Adrenal gland (tissue), 12 donors: Measurements from ENCODE around the gene DLGAP1. TPM values are rescaled to one million over a fixed set of nuclear protein-coding genes. Genes with fewer than 3 reads are reported as not detected.

ENCODE experiments used
- DNase-seq, 7 donors: peaks; one replicate each; pipeline ENCODE4 v3.0.0-alpha.2; 2019 to 2020
- H3K27ac ChIP-seq, 5 donors: fragments of 200-600 bp; sonication (generic) in 4 of 5; 1 replicate in 3 of 5; 2 replicates in 2 of 5; pipeline versions ENCODE4 v1.5.1 to v1.8.0; 2016 to 2020; ENCODE audit warnings: mild to moderate bottlenecking in 1 of 5
- H3K27me3 ChIP-seq: fragments of 200-600 bp; 2 replicates; pipeline ENCODE4 v1.8.0; 2021
- H3K36me3 ChIP-seq, 2 donors: fragments of 200-600 bp; replicated peaks in 1 of 2; 1 replicate in 1 of 2; 2 replicates in 1 of 2; pipeline versions ENCODE4 v1.5.1 to v1.8.0; 2018 to 2022
- H3K4me1 ChIP-seq, 2 donors: fragments of 200-600 bp; replicated peaks in 1 of 2; 1 replicate in 1 of 2; 2 replicates in 1 of 2; pipeline versions ENCODE4 v1.5.1 to v1.8.0; 2018 to 2021
- H3K4me3 ChIP-seq, 4 donors: fragments of 200-600 bp; sonication (generic) in 3 of 4; one replicate each; pipeline ENCODE4 v1.5.1; 2016 to 2018
- H3K9me3 ChIP-seq, 3 donors: fragments of 200-600 bp; sonication (generic) in 1 of 3; replicated peaks in 1 of 3; 1 replicate in 2 of 3; 2 replicates in 1 of 3; pipeline versions ENCODE4 v1.5.1 to v1.8.0; 2016 to 2021
- POLR2A ChIP-seq, 2 donors: fragments of 450-650 bp; IDR thresholded peaks; one replicate each; pipeline ENCODE4 v1.6.1; 2017; ENCODE audit warnings: antibody characterized with exemption in 2 of 2, mild to moderate bottlenecking in 2 of 2, moderate library complexity in 1 of 2
- WGBS, 4 donors: extraction: QIAGEN DNeasy Blood & Tissue Kit in 2 of 4; methylation state at CpG; one replicate each; pipeline versions ENCODE4 v1.1.5 to v1.1.7; 2013 to 2017; 5-methylcytosine and 5-hydroxymethylcytosine counted together
- intact Hi-C, 2 donors: fragments of 100-400 bp; cut with DNase I; formaldehyde crosslinking; loops; one replicate each; pipeline versions ENCODE4 v1.14.1 to v1.15.0; 2022 to 2023
- polyA plus RNA-seq, 3 donors: library from polyadenylated mRNA; stranded (reverse); fragments of 200-250 nt in 2 of 3; fragments of 350-450 nt in 1 of 3; fragmentation: Illumina TruSeq in 1 of 3; extraction: RNeasy Lipid Tissue Mini Kit (QIAGEN cat#74804) in 1 of 3; gene quantifications; one replicate each; pipeline ENCODE4 v1.2.3, GENCODE V29; 2013 to 2014
- total RNA-seq, 9 donors: library from RNA; depleted of rRNA in 4 of 9; stranded (reverse); fragments of >200 nt in 4 of 9; fragments of 120-200 nt in 1 of 9; fragmentation: NEBNext Ultra II Directional in 1 of 9; extraction: Animal tissue kit (Norgen Biotek cat#: 25700) in 1 of 9; gene quantifications; one replicate each; pipeline versions ENCODE4 v1.1.0 to v1.2.4, GENCODE V29; 2013 to 2023
- TF ChIP-seq, protein P1 (sequence below), 6 experiments: fragments of 450-650 bp in 4 of 6; fragments of 200-600 bp in 2 of 6; sonication (generic) in 1 of 6; IDR thresholded peaks; 1 replicate in 5 of 6; 2 replicates in 1 of 6; pipeline versions ENCODE4 v1.5.1 to v1.8.0; 2016 to 2021; ENCODE audit warnings: antibody characterized with exemption in 6 of 6, mild to moderate bottlenecking in 2 of 6, moderate library complexity in 1 of 6
- donor health status: healthy with polysubstance abuse.
- donor health status: Bipolar disorder and iron deficiency.
- donor health status: DM: yes; HTN: yes; CAD: no.
- donor health status: DM: no; HTN: no; CAD: no.
- donor health status: DM: no; HTN: no; CAD: no.
- donor health status: DM: yes; HTN: yes; CAD: no.

The DLGAP1 gene
- total and polyA plus RNA-seq, 12 donors, result 1.7 to 30.9 (median 12.9) TPM

DNA sequence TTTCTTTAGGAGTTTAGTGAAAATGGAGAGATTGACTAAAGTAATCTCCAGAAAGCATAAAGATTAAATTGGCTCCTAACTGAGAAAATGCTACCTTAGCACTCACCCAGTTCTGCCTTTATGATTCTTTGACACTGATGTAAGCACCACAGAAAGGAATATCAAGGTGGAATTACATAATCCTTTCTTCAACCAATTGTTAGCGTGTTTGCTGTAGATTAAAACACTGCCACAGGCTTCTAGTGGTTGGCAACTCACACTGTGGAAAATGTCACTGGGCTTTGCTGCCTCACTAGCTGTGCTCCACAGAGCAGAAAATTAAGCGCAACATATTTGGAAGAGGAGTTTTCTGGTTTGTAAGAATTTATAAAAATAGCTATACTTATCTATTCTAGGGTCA is 104.1 kb downstream of the DLGAP1 start:
- WGBS, 4 donors, result 68 to 87% (median 79%) methylated on average over 2 of the region's 2 CpGs
- intact Hi-C loops, result no loop called here

DNA sequence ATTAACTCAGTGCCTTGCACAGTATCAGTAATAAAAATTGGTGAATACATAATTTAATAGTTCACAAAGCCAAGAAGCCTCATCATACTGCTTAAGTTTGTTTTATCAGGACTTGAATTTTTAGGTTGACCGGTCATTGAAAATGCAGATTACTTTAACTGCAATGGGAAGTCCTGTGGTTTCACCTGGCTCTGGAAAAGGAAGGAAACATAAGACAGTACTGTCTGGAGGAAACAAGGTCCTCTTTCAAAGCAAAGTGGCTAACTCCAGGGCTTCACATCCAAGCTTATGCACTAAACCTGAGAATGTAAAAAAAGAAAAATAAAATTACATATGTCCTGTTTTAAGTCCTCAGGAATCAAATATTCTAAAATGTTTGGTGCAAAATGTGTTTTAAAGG is 119.7 kb downstream of the DLGAP1 start:
- WGBS, 4 donors, result 61 to 94% (median 82%) methylated on average over 1 of the region's 1 CpG

More for the DNA sequence above, 104.1 kb downstream of the DLGAP1 start:
- DNase-seq, result no peak
- H3K27ac ChIP-seq, result no peak overlapping the region
- H3K27me3 ChIP-seq, result no peaks in the 10 kb centered on the region
- H3K36me3 ChIP-seq, result no peaks in the 10 kb centered on the region
- no peak for TF ChIP-seq POLR2A (IDR thresholded peaks at IDR 0.05)
- TF ChIP-seq, protein P1, sequence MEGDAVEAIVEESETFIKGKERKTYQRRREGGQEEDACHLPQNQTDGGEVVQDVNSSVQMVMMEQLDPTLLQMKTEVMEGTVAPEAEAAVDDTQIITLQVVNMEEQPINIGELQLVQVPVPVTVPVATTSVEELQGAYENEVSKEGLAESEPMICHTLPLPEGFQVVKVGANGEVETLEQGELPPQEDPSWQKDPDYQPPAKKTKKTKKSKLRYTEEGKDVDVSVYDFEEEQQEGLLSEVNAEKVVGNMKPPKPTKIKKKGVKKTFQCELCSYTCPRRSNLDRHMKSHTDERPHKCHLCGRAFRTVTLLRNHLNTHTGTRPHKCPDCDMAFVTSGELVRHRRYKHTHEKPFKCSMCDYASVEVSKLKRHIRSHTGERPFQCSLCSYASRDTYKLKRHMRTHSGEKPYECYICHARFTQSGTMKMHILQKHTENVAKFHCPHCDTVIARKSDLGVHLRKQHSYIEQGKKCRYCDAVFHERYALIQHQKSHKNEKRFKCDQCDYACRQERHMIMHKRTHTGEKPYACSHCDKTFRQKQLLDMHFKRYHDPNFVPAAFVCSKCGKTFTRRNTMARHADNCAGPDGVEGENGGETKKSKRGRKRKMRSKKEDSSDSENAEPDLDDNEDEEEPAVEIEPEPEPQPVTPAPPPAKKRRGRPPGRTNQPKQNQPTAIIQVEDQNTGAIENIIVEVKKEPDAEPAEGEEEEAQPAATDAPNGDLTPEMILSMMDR (IDR thresholded peaks at IDR 0.05), result no peak
- no peaks in the 10 kb centered on the region for H3K9me3 ChIP-seq
- no peak overlapping the region for H3K4me3 ChIP-seq
- H3K4me1 ChIP-seq, result no peaks in the 10 kb centered on the region

DNA sequence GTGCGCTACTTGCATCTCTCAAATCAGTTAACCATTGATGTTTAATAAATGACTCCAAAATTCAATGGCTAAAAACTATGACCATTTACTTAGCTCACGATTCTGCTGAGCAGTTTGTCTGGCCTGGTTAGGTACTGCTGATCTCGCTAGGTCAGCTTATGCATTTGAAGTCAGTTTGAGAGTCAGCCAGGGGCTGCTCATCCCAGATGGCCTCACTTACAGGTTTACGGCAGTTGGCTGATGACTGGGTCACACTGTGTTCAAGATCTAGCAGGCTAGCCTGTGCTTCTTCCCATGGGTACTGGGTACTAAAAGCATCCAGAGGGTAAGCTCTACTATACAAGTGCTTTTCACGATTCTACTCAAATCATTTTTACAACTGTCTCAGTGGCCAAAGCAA is 122.1 kb downstream of the DLGAP1 start:
- WGBS, 4 donors, result 68 to 77% (median 71%) methylated on average over 5 of the region's 5 CpGs
- H3K27ac ChIP-seq, result no peak overlapping the region
- DNase-seq, result no peak
- no peaks in the 10 kb centered on the region for H3K27me3 ChIP-seq
- TF ChIP-seq POLR2A (IDR thresholded peaks at IDR 0.05), result no peak
- TF ChIP-seq, protein P1 (IDR thresholded peaks at IDR 0.05), result no peak
- intact Hi-C loops, result no loop called here
- no peaks in the 10 kb centered on the region for H3K36me3 ChIP-seq
- no peak overlapping the region for H3K4me3 ChIP-seq
- H3K9me3 ChIP-seq, result no peaks in the 10 kb centered on the region
- H3K4me1 ChIP-seq, result no peaks in the 10 kb centered on the region

More for the DNA sequence above, 119.7 kb downstream of the DLGAP1 start:
- Histone ChIP-seq H3K27me3 (no peaks in the 10 kb centered on the region), H3K4me1 (no peaks in the 10 kb centered on the region), H3K36me3 (no peaks in the 10 kb centered on the region), H3K4me3 (no peak overlapping the region), H3K27ac (no peak overlapping the region), H3K9me3 (no peaks in the 10 kb centered on the region)
- no peak for DNase-seq
- intact Hi-C loops, result no loop called here
- TF ChIP-seq POLR2A (IDR thresholded peaks at IDR 0.05), result no peak
- TF ChIP-seq, protein P1 (IDR thresholded peaks at IDR 0.05), result no peak

DNA sequence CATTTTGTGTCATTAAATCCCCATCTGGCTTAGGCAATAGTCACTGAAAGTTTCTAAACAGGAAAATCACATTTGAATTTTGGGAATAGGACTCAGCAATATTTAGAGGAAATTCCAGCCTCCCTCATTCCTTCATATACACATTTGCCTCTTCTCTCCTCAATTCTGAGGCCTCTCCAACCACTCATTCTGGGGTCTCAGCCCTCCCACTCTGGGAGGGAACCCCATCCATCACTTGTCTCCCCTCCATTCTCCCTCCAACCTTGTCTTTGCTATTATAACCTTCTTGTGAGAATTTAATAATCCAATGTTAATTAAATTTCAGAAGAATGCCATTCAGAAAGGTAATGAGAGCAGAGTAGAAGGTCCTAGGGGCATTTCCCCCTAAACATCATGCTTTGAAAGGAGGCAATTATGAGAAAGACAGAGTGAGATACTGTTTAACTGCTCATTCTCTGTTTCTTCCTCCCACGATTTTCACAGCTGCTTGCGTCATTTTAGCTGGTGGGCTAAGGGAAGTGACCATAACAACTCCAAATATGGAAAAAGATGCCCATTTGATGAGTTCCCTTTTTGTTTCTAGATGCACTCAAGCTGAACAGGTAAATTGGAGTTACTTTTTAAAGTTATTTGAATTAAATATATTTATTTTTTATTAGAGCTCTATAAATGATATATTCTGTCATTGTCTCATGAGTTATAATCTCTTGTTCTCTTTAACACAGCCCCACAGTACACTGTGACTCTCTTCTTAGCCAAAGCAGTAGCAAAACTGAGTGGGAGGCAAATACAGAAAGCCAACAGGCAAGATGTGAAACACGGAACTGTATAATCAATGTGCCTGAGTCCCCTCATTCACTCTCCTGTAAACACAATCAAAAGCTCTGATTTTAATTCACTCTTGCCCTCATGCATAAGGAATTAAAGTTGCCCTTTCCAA is 135.1 kb downstream of the DLGAP1 start:
- no peaks in the 10 kb centered on the region for H3K9me3 ChIP-seq
- DNase-seq, result no peak
- no peaks in the 10 kb centered on the region for H3K4me1 ChIP-seq
- H3K36me3 ChIP-seq, result no peaks in the 10 kb centered on the region
- TF ChIP-seq POLR2A (IDR thresholded peaks at IDR 0.05), result no peak
- TF ChIP-seq, protein P1 (IDR thresholded peaks at IDR 0.05), result no peak
- H3K27me3 ChIP-seq, result no peaks in the 10 kb centered on the region
- H3K4me3 ChIP-seq, result no peak overlapping the region
- intact Hi-C loops, result no loop called here
- WGBS, 4 donors, result 49 to 62% (median 54%) methylated on average over 3 of the region's 3 CpGs
- H3K27ac ChIP-seq, result no peak overlapping the region
